Smooth muscle cell of the brain vasculature (primary cell): Measurements from ENCODE around the gene EPS8.

Experiments used
- DNase-seq: peaks from one replicate; pipeline ENCODE4 v3.0.0-alpha.2; 2012; ENCODE audit warnings: low read depth, low spot score

EPS8 gene

DNA sequence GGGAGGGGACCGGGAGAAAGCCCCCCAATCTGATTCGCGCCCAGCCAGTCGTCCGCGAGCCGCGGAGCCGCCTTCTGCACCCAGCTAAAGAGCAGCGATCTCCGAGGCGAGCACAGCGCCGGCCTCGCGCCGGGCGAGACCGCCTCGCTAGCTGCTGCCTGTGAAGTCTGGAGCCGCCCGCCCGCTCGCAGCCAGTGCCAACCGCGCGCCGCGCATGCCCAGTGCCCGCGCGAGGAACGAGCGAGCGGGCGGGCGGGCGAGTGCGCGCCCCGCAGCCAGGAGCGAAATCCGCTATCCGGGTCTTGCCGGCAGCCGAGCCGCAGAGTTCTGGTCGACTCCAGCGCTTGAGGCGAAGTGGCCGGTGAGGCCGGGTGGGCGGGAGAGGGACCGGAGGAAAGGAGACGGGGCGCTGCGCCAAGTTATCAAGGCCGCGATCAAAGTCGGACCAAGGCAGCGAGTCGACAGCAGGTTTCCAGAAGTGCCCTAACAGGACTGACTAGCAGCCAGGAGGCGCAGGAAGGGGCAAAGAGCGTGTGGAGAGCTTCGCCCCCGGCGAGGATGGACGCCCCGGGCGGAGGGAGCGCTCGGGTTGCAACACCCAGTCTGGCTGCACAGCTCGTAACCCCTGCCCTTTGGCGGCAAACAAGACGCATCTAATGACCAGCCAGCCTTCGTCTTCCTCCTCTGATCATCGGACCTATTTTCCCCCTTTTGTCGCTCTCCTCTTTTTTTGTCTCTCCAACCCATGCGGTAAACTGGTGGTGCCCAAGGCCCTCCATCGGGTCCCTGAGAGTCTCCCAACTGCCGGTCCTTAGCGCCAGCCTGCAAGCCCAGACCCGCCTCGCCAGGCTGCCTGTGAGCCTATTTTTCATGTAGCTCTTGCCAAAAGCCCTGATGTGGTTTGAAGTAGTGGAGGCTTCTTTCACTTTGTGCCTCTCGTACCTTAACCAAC lies at the start of gene EPS8:
EPS8 (minus strand) TSS at position 169 of the 952 bp plus-strand sequence. CDS start 106,437 bp downstream, outside the sequence.
- peak; percentile 82 for DNase-seq

- no peak for DNase-seq
Measured at GRCh38 chr12:15837141-15837790, 48.1 kb upstream of the EPS8 start.

- no peak for DNase-seq
Measured at GRCh38 chr12:15834575-15834974, 45.4 kb upstream of the EPS8 start.

GRCh38 chr12:15831315-15831978 lies 42.3 kb upstream of the EPS8 start:
- DNase-seq = no peak

GRCh38 chr12:15830538-15830937 lies 41.4 kb upstream of the EPS8 start:
- DNase-seq = no peak

GRCh38 chr12:15829949-15830348 lies 40.8 kb upstream of the EPS8 start:
- no peak for DNase-seq

GRCh38 chr12:15829255-15829654 lies 40.1 kb upstream of the EPS8 start:
- DNase-seq = no peak

GRCh38 chr12:15827136-15827535 lies 37.9 kb upstream of the EPS8 start:
- no peak for DNase-seq

- DNase-seq = no peak
Measured at GRCh38 chr12:15824516-15824915, 35.3 kb upstream of the EPS8 start.

DNA sequence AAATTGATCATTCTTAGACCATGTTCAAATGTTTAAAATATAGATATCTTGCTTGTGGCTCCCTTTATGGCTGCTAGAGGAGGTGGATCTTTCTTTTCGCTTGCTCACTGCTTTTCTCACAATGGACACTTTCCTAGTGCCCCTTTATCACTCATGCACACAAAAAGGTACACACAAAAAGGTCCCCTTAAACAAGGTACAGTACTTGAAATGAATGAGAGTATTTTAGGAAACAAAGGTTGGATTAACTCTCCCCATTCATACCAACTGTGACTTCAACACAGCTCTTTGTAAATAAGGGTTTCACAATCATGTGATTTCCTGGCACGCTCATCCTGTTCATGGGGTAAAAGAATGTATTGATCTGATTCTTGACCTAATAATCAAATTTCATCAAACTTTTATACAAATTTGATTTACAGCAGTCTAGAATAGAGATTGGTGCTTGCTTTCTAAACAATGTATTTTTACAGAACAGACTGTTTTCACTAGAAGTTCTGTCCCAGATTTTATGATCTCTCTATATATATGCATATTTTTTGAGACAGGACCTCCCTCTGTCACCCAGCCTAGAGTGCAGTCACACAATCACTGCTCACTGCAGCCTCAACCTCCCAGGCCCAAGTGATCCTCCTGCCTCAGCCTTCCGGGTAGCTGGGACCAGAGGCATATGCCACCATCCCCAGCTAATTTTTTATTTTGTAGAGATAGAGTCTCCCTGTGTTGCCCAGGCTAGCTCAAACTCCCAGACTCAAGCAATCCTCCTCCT lies 34.4 kb upstream of the EPS8 start:
- DNase-seq = no peak

GRCh38 chr12:15819644-15820437 lies 30.7 kb upstream of the EPS8 start:
- DNase-seq = no peak

DNA sequence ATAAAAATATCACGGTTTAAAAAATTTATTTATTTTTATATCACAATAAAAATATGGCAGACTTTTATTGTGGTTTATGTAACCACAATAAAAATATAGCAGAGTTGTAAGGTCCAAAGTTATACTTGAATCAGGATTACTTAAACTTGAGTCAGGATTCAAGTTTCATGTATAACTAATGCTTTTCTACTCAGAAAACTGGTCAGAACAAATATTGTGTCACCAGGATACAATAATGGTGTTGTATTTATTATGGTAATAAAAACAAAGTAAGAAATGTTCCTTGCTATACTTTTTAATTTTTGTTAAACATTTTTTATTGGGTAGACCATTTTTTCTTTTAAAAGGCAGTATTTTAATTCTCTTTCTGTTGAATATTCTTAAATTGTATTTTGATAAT lies 29.2 kb upstream of the EPS8 start:
- DNase-seq = no peak

GRCh38 chr12:15815730-15816129 lies 26.5 kb upstream of the EPS8 start:
- DNase-seq = no peak

GRCh38 chr12:15811214-15812127 lies 22.3 kb upstream of the EPS8 start:
- DNase-seq = no peak

DNA sequence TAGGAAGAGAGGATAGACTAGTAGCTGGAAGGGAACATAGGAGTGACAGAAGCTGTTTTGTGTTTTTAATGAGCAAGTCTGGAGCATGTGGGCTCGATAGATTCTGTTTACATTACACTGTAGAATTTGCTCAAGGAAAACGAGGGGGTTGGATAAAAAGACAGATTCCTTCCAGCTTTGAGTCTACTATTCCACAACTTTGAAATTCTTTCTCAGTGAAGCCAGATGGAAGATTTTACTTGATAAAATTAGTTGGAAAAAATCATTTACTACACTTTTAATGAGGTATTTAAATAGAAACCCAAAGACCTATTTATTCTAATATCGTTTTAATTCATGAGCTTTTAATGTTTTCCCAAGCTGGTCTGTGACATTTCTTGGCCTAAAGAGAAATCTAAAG lies 19.5 kb upstream of the EPS8 start:
- DNase-seq = no peak

DNA sequence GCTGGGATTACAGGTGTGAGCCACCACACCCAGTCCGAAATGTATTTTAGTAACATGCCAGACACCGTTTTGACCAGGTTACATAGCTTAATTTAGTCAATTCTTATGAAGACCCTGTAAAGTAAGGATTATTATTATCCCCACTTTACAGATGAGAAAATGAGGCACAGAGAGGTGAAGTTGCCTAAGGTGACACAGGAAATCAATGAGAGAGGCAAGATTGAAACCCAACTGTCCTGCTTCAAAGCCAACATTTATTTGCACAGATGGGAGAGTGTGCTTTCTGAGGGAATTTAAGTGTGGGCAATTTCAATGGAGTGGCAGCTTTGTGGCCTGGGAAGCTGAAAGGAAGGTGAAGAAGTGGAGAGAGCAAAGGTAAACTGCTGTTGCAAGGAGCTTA lies 19.1 kb upstream of the EPS8 start:
- DNase-seq = no peak

GRCh38 chr12:15806826-15807225 lies 17.6 kb upstream of the EPS8 start:
- DNase-seq = no peak

DNA sequence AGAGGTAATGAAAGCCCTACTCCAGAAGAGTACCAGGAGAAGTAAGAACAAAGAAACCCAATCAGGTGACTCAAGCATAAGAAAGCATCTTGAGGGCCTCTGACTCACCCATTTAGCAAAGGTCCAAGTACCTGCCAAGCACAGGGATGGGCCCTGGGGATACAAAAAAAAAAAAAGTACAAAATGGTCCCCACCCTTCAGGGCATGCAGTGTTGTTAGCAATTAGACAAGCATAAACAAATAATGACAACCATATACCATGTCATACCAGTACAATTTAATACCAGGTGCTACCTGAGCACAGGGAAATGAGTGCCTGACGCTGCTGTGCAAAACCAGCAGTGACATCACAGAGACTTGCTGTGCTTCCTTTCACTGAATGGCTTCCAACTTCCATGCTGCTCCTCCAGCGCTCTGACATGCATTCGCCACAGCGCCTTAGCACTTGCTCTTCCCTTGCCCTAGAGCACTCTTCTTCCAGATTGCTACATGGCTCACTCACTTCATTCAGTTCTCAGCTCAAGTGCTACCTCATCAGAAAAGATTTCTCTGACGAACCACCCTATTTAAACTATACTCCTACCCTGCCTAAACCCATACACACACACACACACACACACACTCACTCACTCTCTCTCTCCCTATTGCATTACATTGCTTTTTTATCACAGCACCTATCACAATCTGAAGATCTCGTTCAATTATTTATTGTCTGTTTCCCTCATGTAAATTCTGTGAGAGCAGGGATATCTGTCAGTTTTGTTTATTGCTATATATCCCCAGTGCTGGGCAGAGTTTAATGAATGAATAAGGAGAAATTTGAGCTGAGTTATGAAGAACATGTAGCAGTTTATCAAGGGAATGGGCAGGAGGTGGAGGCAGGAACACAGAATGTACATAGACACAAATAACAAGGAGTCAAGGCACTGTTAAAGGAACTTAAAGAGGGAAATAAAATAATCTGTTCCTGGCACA lies 12.9 kb upstream of the EPS8 start:
- no peak for DNase-seq

GRCh38 chr12:15800278-15800677 lies 11.1 kb upstream of the EPS8 start:
- no peak for DNase-seq
